ENCODE results near the gene INAFM2.

INAFM2 gene

DNA sequence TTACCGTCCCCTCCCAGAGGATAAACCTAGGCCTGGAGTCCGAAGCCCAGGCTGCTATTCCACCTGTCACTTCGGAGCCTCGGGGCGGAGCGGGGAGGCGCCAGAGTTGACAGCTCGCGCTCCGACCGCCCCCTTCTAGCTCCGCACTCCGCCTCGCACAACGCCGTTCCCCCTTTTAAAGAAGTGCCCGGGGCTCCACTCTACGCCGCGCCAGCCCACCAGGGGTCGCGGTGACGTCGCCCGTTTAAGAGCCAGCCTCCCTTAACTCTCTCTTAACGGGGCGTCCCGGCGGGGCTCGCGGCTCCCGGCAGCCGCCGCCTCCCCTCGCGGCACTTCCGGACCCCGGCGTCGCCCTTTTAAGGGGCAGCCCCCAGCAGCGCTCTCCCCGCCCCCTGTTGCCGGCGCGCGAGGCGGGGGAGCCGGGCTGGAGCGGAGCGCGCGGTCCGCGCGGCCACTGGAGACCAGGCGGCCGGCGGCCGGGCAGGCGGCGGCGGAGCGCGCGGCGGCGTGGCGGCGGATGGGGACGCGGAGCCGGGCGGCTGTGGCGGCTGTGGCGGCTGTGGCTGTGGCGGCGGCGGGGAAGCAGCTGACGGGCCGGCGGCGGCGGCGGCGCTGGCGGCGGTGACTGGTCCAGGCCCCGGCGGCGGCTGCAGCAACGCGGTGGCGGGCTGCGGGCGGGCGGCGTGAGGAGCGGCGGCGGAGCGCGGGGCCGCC is at the start of gene INAFM2:
INAFM2 (plus strand) TSS at position 454 of the 714 bp plus-strand sequence. CDS start 364 bp downstream, outside the sequence.
- peak; percentile 90 for DNase-seq

DNA sequence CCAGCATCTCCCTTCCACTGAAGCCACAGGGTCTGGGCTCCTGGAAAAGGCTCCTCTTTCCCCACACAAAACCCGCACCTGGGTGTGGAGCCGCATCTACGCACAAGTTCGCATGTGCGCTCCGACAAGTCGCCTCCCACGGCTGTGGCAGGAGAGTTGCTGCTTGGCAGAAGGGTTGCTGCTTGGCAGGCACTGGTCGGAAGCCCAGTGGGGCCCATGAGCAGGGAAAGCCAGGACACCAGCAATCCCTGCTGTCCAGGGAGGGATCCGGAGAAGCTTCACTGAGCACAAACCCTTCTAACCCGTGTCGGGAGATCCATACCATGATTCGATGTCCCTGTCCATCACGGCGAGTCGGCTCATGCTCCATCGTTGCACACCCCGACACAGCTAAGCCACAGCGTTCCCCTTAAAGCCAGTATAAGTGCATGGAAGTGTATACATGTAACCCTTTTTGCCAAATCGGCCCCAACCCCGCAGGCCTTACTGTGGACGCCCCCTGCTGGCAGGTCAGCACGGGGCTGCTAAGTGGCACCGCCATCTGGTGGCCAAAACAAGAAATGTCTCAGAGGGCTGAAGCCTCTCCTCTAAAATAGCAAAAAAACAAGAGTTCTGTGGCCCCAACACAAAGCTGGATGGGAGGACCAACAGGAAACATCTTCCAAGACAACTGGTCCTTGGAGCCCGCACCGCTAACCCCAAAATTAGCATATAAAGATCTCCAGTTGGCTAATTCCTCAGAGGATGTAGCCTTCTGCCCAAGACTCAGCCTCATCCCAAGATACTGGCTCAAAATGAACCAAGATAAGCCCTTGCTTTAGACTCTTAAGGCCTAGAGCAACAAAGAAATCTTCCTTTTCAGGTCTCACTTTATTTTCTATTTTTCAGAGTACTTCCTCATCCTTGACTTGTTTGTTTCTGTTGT is 48.9 kb upstream of the INAFM2 start:
- peak; percentile 55 for DNase-seq

DNA sequence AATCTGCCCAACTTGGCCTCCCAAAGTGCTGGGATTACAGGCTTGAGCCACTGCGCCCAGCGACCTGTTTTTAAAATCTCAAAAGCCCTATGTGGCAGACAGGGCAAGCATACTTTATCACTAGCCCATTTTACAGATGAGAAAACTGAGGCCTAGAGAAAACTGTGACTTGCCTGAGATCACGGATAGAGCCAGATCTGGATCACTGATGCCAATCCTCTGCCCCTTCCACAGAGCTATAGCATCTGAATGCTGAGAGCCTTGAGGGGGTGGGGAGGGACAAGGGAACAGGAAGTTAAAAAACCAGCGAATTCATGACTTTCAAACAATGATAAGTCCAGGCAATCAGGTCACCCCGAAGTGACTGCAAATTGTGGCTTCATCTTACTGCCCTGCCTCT is 48.0 kb upstream of the INAFM2 start:
- DNase-seq = no peak

- no peak for DNase-seq
Observed at GRCh38 chr15:40275954-40276353, 47.5 kb upstream of the INAFM2 start.

- no peak for DNase-seq
Observed at GRCh38 chr15:40276927-40277326, 46.6 kb upstream of the INAFM2 start.

DNA sequence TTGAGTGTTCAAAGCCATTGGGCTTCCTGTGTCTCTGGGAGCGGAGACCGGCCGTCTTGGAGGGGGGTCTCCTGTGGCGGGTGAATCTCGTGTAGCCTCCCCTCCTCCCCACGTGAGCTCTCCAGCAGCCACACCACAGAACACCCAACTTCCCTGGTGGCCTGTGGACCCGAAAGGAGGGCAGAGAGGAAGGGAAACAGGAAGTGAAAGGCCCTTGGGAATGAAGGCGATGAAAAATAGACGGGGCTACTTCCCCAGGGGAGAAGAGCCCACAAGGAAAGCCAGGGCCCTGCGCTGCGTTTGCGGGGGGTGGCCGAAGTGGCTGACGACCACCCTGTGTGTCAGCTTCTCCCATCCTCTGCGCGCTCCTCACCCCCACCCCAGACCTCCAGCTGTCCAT is 46.0 kb upstream of the INAFM2 start:
- DNase-seq = no peak

- DNase-seq = no peak
Observed at GRCh38 chr15:40278026-40278425, 45.5 kb upstream of the INAFM2 start.

GRCh38 chr15:40279437-40280141 is 43.9 kb upstream of the INAFM2 start:
- peak; percentile 26 for DNase-seq

GRCh38 chr15:40280260-40281056 is 43.0 kb upstream of the INAFM2 start:
- DNase-seq = no peak

- no peak for DNase-seq
Observed at GRCh38 chr15:40281057-40281800, 42.3 kb upstream of the INAFM2 start.

DNA sequence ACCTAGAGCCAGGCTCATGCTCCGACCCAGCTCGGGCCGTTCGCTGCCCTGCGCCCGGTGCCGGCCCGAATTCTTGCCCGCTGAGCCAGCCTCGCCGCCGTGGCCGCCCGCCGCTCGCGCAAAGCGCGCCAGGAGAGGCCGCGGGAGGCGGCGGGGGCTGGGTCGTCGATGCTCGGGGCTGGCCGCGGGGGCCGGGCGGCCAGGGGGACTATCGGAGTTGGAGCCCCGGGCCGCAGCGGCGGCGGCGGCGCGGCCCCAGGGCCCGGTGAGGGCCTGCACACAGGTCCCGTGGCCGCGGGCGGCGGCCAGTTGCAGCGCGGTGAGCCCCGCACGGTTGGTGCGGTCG is 41.7 kb upstream of the INAFM2 start:
- DNase-seq = no peak

DNA sequence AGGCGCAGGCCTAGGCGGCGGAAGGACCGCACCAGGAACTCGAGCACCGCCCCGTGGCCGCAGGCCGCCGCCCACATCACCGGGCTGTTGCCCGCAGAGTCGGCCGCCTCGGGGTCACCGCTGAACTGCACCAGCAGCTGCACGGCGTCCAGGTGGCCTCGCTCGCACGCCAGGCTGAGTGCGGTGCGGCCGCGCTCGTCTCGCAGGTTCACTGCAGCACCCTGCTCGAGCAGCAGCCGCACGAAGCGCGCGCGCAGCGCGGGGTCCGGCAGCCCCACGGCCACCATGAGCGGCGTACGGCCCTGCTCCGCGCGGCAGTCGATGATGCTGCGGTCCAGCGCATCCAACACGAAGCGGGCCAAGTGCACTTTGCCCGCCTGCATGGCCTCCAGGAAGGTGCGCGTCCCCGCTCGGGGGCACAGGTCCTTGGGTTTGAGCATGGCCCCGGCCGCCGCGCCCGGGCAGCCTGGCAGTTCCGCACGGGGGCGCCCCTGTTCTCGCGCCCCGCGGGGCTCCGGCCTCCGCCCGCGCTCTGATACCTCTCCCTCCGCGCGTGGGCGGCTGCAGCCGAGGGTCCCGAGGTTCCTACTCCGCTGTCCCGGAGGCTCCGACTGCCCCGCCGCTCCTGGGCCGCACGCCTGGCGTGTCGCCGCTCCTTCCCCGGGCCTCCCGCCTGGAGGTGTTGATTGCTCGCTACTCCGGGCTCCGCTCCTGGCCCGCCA is 41.2 kb upstream of the INAFM2 start:
- peak; percentile 31 for DNase-seq

GRCh38 chr15:40282869-40283614 is 40.5 kb upstream of the INAFM2 start, which contains the start of gene ANKRD63:
ANKRD63 (minus strand) TSS chr15:40283064; CDS start chr15:40282586, 478 bp downstream.
- DNase-seq = peak; percentile 64

DNA sequence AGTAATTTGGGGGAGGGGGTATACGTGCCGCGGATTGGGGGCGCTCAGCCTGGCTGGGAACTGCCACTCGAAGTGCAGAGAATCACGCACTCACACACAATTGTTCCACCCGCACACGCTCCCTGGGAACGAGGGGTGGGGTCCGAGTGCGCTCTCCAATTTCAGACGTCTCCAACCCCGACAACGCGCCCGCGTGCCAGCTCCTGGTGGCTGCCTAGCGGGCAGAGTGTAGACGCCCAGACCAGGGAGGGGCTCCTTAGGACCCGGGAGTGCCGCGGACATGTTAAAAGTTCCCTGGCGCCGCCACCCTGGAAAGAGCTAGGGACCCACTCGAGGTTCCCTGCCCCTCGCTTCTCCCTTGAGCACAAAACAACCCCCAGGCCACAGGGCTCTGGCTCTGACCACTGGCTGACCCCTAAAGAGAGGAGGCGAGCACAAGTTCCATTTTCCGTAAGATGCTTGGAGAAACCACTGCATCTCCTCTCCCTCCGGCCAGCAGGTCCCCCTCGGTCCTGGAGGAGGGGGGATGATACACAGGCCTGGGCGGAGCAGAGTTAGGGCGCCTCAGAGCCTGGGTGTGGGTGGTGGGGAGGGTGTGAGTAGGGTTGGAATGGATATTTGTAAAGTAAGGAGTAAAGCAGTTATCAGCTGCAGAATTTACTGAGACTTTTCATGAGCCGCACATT is 39.7 kb upstream of the INAFM2 start:
- no peak for DNase-seq

- no peak for DNase-seq
Observed at GRCh38 chr15:40285151-40285550, 38.3 kb upstream of the INAFM2 start.

DNA sequence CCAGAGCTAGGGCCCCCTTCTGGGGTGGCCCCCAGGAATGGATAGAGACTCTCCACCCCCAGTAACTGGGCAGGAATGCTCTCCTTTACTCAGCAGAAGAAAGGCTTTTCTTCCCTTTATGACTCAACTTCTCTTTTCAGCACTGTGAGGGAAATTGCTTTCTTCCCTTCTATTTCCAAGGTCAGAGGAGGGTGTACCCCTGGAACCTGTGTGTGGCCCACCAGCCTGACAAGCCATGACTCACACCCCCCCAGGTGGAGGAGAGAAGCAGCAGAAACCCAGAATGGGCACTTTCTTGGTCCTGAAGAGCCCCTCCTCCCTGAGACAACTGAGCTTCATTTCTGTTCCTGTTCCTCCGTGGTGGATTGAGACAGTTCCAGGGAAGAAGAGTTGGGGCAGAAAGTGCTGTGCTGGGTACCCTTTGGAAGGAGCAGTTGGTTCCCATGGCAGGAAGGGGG is 37.9 kb upstream of the INAFM2 start:
- no peak for DNase-seq

GRCh38 chr15:40286061-40286532 is 37.4 kb upstream of the INAFM2 start:
- DNase-seq = peak; percentile 55

DNA sequence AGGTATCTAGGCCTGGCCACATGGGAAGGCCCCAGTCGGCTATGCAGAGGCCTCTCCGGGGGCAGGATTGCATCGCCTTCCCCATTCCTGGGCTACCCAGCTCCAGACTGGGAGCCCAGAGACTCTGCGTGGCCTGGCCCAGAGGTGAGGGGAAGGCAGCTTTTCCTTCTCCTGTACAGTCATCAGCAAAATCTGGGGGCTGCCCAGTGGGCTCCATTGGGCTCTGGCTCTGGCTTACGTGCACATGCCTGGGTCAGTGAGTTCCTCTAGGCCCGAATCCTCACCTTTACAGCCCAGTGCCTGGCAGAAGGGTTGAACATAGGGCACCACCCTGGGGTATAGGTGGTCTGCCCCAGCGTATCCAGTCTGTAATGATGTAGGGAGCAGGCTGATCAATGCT is 36.7 kb upstream of the INAFM2 start:
- no peak for DNase-seq

DNA sequence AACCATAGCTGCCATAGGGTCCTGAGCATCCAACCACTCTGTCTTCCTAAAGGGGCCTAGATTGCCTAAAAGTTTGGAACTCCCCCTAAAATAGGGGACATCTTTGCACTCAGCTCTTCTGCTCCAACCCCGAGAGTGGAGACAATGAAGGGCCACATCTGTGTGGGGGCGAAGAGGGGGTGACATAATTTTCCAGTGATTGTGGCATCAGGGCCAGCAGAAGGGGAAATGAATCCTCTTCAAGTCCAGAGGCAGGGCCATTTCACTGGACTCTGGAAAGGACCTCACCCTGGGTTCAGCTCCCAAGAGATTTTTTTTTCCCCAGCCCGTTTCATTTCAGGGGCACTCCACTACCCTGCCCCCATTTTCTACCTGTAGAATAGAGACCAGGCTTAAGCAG is 36.0 kb upstream of the INAFM2 start:
- no peak for DNase-seq
